ENCODE results near the gene FREY1.

The FREY1 gene

GRCh38 chr11:45889966-45890365, 17.1 kb downstream of the FREY1 start:
- DNase-seq = no peak

GRCh38 chr11:45889555-45889954, 17.5 kb downstream of the FREY1 start:
- DNase-seq = no peak

- no peak for DNase-seq
Observed at GRCh38 chr11:45887587-45887986, 19.5 kb downstream of the FREY1 start.

- no peak for DNase-seq
Observed at GRCh38 chr11:45886816-45887520, 20.1 kb downstream of the FREY1 start.

GRCh38 chr11:45885921-45886721, 20.9 kb downstream of the FREY1 start:
- no peak for DNase-seq

- peak in 1 of 2 donors; percentile 34 for DNase-seq
Observed at GRCh38 chr11:45885274-45885920, 21.7 kb downstream of the FREY1 start, which contains the start of gene MAPK8IP1. Gene MAPK8IP1, plus strand, starts transcription at chr11:45885651. Its CDS starts 170 bp downstream, at chr11:45885821.

GRCh38 chr11:45884596-45885185, 22.4 kb downstream of the FREY1 start:
- no peak for DNase-seq

GRCh38 chr11:45881708-45882368, 25.2 kb downstream of the FREY1 start:
- no peak for DNase-seq

- DNase-seq = no peak
Observed at GRCh38 chr11:45880772-45881570, 26.1 kb downstream of the FREY1 start.

GRCh38 chr11:45879803-45880686, 27.0 kb downstream of the FREY1 start:
- DNase-seq = no peak

GRCh38 chr11:45877845-45878244, 29.2 kb downstream of the FREY1 start:
- DNase-seq = no peak

- no peak for DNase-seq
Observed at GRCh38 chr11:45877221-45877620, 29.9 kb downstream of the FREY1 start.

- DNase-seq = no peak
Observed at GRCh38 chr11:45876401-45876800, 30.7 kb downstream of the FREY1 start.

GRCh38 chr11:45872651-45873356, 34.3 kb downstream of the FREY1 start:
- DNase-seq = peak in 1 of 2 donors; percentile 8

- no peak for DNase-seq
Observed at GRCh38 chr11:45871638-45872037, 35.4 kb downstream of the FREY1 start.

- DNase-seq = no peak
Observed at GRCh38 chr11:45870706-45871105, 36.4 kb downstream of the FREY1 start.

- no peak for DNase-seq
Observed at GRCh38 chr11:45869551-45869950, 37.5 kb downstream of the FREY1 start.

GRCh38 chr11:45864041-45864440, 43.0 kb downstream of the FREY1 start:
- no peak for DNase-seq

- DNase-seq = no peak
Observed at GRCh38 chr11:45860764-45861510, 46.1 kb downstream of the FREY1 start.

All from bone marrow (tissue), 2 donors.